ENCODE data around the gene EED. TPM values are rescaled to one million over a fixed set of nuclear protein-coding genes. Genes with fewer than 3 reads are reported as not detected.
"Not testable (repeated sequence)": the region's sequence is repeated elsewhere in the genome, so short reads cannot be mapped to it uniquely, and the experiment has no call there.

EED gene
- total and polyA plus RNA-seq, 2 experiments from 2014 or later, result 15.0 to 19.4 TPM

DNA sequence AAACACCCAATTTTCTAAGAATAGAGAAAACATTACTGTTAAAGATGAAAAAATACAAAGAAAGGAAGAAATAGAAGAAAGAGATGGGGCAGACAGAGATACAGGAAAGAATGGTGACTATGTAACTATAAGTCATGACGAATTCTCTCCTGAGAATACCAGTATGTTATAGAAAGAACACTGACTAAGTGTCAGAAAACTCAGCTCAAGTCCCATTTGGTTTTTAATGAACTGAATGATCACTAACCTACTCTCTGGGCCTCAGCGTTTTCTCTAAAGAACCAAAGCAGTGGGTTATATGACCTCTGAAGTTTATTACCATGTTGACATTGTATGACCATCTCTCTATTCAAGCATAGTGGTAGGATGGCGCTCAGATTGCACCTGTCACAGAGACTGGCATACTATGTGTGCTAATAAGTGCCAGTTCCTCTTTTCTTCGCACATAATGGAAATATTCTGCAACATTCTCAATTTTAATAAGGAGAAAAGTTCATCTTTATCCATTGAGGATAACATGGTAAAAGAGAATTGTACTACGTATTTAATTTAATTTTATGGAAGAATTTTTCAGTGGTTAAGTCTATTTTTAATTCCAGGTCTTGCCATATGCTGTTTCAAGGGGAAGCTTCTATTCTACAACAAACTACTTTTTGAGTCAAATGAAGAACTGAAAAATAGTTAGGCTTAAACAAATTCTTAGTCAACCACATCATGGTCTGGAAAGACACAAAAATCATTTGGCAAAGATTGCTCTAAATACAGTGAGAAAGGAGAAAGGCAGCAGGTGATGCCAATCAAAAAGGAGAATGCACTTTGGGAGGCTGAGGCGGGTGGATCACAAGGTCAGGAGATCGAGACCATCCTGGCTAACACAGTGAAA, 25.0 kb upstream of the EED start:
- no peaks in the 10 kb centered on the region for H3K27me3 ChIP-seq (replicated peaks; ENCODE audit: insufficient read depth)
- no peaks in the 10 kb centered on the region for H4K20me1 ChIP-seq (ENCODE audit: insufficient read depth)
- no peaks in the 10 kb centered on the region for H3K9me2 ChIP-seq (ENCODE audit: insufficient read depth)
- no peak overlapping the region for H3K27ac ChIP-seq
- in situ Hi-C loops (cut with MboI), result loop anchor here (10.0 to 25.0 kb wide), 2 partner anchors 185 to 357 kb away; partner anchors contain the start of gene CCDC83
- no peaks in the 10 kb centered on the region; the same call in 1 of the 2 replicates for H3K4me1 ChIP-seq (ENCODE audit: insufficient read depth)
- no peak for DNase-seq
- peak overlapping the region; percentile 97 for H2AFZ ChIP-seq
- H3K4me2 ChIP-seq (ENCODE audit: unreplicated experiment), result no peak overlapping the region
- H3K4me3 ChIP-seq, result no peak overlapping the region
- TF ChIP-seq EZH2 (IDR thresholded peaks at IDR 0.05; ENCODE audit: insufficient read depth, poor library complexity, severe bottlenecking) (no peak), EZH2phosphoT487 (IDR thresholded peaks at IDR 0.05; ENCODE audit: insufficient read depth, low read depth) (no peak)
- WGBS, 2 experiments (ENCODE audit: low coverage in 1 of 2, low lambda C conversion rate in 2 of 2, missing lambda C conversion rate in 2 of 2), result 94% methylated on average over 7 of the region's 7 CpGs
- H3K9ac ChIP-seq, result no peak overlapping the region
- H3K36me3 ChIP-seq (ENCODE audit: low read depth), result no peaks in the 10 kb centered on the region
- H3K79me2 ChIP-seq (ENCODE audit: insufficient read depth), result no peaks in the 10 kb centered on the region
- H3F3A ChIP-seq (ENCODE audit: insufficient read depth), result no peaks in the 10 kb centered on the region
- H3K9me3 ChIP-seq (ENCODE audit: low read depth), result no peaks in the 10 kb centered on the region

DNA sequence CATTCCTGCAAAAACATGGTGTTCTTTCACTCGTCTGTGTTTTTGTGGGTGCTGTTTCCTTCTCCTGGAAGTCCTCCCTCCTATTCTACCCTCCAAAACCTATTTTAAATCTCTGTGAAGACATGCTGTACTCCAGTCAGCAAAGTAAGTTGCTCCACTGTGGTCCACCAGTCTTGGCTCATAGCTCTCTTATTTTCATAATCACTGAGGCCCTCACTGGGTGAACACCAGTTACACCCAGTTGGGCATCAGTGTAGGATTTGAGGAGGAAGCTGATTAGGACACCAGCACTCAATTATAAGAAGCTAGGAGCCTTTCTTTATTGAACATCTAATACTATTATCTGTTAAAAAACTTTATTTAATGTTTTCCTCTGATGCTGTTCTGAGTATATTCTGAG, 23.9 kb upstream of the EED start:
- Histone ChIP-seq H3K4me2 (ENCODE audit: unreplicated experiment) (no peak overlapping the region), H4K20me1 (ENCODE audit: insufficient read depth) (no peaks in the 10 kb centered on the region), H3K4me3 (no peak overlapping the region), H3F3A (ENCODE audit: insufficient read depth) (no peaks in the 10 kb centered on the region), H3K9me3 (ENCODE audit: low read depth) (no peaks in the 10 kb centered on the region), H2AFZ (no peak overlapping the region), H3K4me1 (ENCODE audit: insufficient read depth) (no peaks in the 10 kb centered on the region; the same call in 1 of the 2 replicates), H3K27ac (no peak overlapping the region), H3K9ac (no peak overlapping the region), H3K79me2 (ENCODE audit: insufficient read depth) (no peaks in the 10 kb centered on the region), H3K9me2 (ENCODE audit: insufficient read depth) (no peaks in the 10 kb centered on the region), H3K27me3 (replicated peaks; ENCODE audit: insufficient read depth) (no peaks in the 10 kb centered on the region), H3K36me3 (ENCODE audit: low read depth) (no peaks in the 10 kb centered on the region)
- DNase-seq, result no peak
- TF ChIP-seq EZH2phosphoT487 (IDR thresholded peaks at IDR 0.05; ENCODE audit: insufficient read depth, low read depth), result no peak
- TF ChIP-seq EZH2 (IDR thresholded peaks at IDR 0.05; ENCODE audit: insufficient read depth, poor library complexity, severe bottlenecking), result no peak
- WGBS, 2 experiments (ENCODE audit: low coverage in 1 of 2, low lambda C conversion rate in 2 of 2, missing lambda C conversion rate in 2 of 2), result 91 to 96% methylated on average over 1 of the region's 1 CpG
- in situ Hi-C loops (cut with MboI), result loop anchor here (25.0 kb wide), 1 partner anchor 358 kb away; the partner anchor contains the start of gene CCDC83

DNA sequence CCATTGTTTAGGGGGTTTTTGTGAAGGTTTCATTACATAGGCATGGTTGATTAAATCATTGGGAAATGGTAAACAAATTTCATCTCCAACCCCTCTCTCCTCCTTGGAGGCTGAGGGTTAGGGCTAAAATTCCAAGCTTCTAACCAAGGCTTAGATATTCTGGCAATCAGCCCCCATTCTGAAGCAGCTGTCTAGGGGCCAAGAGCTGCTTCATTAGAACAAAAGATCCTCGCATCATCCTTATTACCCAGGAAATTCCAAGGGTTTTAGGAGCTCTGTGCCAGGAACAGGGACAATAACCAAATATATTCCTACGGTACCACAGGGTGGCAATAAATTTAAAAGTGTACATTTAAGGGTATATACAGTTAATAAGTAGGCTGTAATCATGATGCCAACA, 22.5 kb upstream of the EED start:
- H3K27ac ChIP-seq, result no peak overlapping the region
- 48 to 49% methylated on average over 2 of the region's 2 CpGs for WGBS, 2 experiments (ENCODE audit: low coverage in 1 of 2, low lambda C conversion rate in 2 of 2, missing lambda C conversion rate in 2 of 2)
- in situ Hi-C loops (cut with MboI), result loop anchor here (25.0 kb wide), 1 partner anchor 360 kb away; the partner anchor contains the start of gene CCDC83

DNA sequence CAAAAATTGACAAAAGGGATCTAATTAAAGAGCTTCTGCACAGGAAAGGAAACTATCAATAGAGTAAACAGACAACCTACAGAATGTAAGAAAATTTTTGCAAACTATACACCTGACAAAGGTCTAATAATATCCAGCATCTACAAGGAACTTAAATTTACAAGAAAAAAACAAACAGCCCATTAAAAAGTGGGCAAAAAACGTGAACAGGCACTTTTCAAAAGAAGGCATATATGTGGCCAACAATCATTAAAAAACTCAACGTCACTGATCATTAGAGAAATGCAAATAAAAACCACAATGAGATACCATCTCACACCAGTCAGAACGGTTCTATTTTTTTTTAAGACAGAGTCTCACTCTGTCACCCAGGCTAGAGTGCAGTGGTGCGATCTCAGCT, 20.0 kb upstream of the EED start:
- not testable (repeated sequence) for H3F3A ChIP-seq (ENCODE audit: insufficient read depth); H3K27ac ChIP-seq; DNase-seq; H2AFZ ChIP-seq; H3K9ac ChIP-seq; H3K79me2 ChIP-seq (ENCODE audit: insufficient read depth); H3K4me1 ChIP-seq (ENCODE audit: insufficient read depth); H3K4me3 ChIP-seq; H3K27me3 ChIP-seq (replicated peaks; ENCODE audit: insufficient read depth); H3K9me3 ChIP-seq (ENCODE audit: low read depth); H4K20me1 ChIP-seq (ENCODE audit: insufficient read depth); H3K4me2 ChIP-seq (ENCODE audit: unreplicated experiment); H3K36me3 ChIP-seq (ENCODE audit: low read depth); H3K9me2 ChIP-seq (ENCODE audit: insufficient read depth)
- WGBS, 2 experiments (ENCODE audit: low coverage in 1 of 2, low lambda C conversion rate in 2 of 2, missing lambda C conversion rate in 2 of 2), result 60 to 61% methylated on average over 4 of the region's 4 CpGs
- in situ Hi-C loops (cut with MboI), result loop anchor here (25.0 kb wide), 1 partner anchor 362 kb away; the partner anchor contains the start of gene CCDC83

More for the DNA sequence above, 22.5 kb upstream of the EED start:
- H3K9me3 ChIP-seq (ENCODE audit: low read depth), result no peaks in the 10 kb centered on the region
- no peaks in the 10 kb centered on the region; the same call in 1 of the 2 replicates for H3K4me1 ChIP-seq (ENCODE audit: insufficient read depth)
- H2AFZ ChIP-seq, result no peak overlapping the region
- no peak overlapping the region for H3K4me2 ChIP-seq (ENCODE audit: unreplicated experiment)
- H3K9ac ChIP-seq, result no peak overlapping the region
- H3F3A ChIP-seq (ENCODE audit: insufficient read depth), result no peaks in the 10 kb centered on the region
- H3K9me2 ChIP-seq (ENCODE audit: insufficient read depth), result no peaks in the 10 kb centered on the region
- TF ChIP-seq EZH2 (IDR thresholded peaks at IDR 0.05; ENCODE audit: insufficient read depth, poor library complexity, severe bottlenecking), result no peak
- no peak for TF ChIP-seq EZH2phosphoT487 (IDR thresholded peaks at IDR 0.05; ENCODE audit: insufficient read depth, low read depth)
- no peak for DNase-seq
- no peaks in the 10 kb centered on the region for H3K79me2 ChIP-seq (ENCODE audit: insufficient read depth)
- no peaks in the 10 kb centered on the region for H3K36me3 ChIP-seq (ENCODE audit: low read depth)
- no peak overlapping the region for H3K4me3 ChIP-seq
- no peaks in the 10 kb centered on the region for H4K20me1 ChIP-seq (ENCODE audit: insufficient read depth)
- H3K27me3 ChIP-seq (replicated peaks; ENCODE audit: insufficient read depth), result no peaks in the 10 kb centered on the region

DNA sequence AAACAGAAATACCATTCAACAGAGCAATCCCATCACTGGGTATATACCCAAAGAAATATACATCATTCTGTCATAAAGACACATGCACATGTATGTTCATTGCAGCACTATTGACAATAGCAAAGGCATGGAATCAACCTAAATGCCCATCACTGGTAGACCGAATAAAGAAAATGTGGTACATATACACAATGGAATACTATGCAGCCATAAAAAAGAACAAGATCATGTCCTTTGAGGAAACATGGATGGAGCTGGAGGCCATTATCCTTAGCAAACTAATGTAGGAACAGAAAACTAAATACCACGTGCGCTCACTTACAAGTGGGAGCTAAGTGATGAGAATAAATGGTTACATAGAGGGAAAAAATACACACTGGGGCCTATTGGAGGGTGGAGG, 19.2 kb upstream of the EED start:
- H3K9me3 ChIP-seq (ENCODE audit: low read depth); H3K9me2 ChIP-seq (ENCODE audit: insufficient read depth); H3K4me3 ChIP-seq; H3K4me1 ChIP-seq (ENCODE audit: insufficient read depth); in situ Hi-C loops (cut with MboI); H3F3A ChIP-seq (ENCODE audit: insufficient read depth); H3K9ac ChIP-seq; H3K27me3 ChIP-seq (replicated peaks; ENCODE audit: insufficient read depth); H3K79me2 ChIP-seq (ENCODE audit: insufficient read depth); H3K27ac ChIP-seq; H3K36me3 ChIP-seq (ENCODE audit: low read depth); H2AFZ ChIP-seq; H4K20me1 ChIP-seq (ENCODE audit: insufficient read depth); DNase-seq; H3K4me2 ChIP-seq (ENCODE audit: unreplicated experiment): not testable (repeated sequence)
- 89 to 91% methylated on average over 3 of the region's 3 CpGs for WGBS, 2 experiments (ENCODE audit: low coverage in 1 of 2, low lambda C conversion rate in 2 of 2, missing lambda C conversion rate in 2 of 2)

All from GM23248 (cell line).